ENCODE data around the gene GNAQ. TPM values are rescaled to one million over a fixed set of nuclear protein-coding genes. Genes with fewer than 3 reads are reported as not detected.

Gene GNAQ
- total RNA-seq, 1 donor from 2014 or later = 172 TPM

GRCh38 chr9:77830618-77831285 is 200.9 kb downstream of the GNAQ start:
- no peak for FAIRE-seq
- no peak for DNase-seq (ENCODE audit: low spot score in 2 of 2)

- FAIRE-seq (no peak), DNase-seq (ENCODE audit: low spot score in 2 of 2) (no peak)
Measured at GRCh38 chr9:77829420-77829819, 202.2 kb downstream of the GNAQ start.

- no peak for FAIRE-seq
- no peak for DNase-seq (ENCODE audit: low spot score in 2 of 2)
Measured at GRCh38 chr9:77827104-77827784, 204.4 kb downstream of the GNAQ start.

GRCh38 chr9:77826621-77827020 is 205.0 kb downstream of the GNAQ start:
- no peak for FAIRE-seq
- no peak for DNase-seq (ENCODE audit: low spot score in 2 of 2)

- FAIRE-seq = no peak
- no peak for DNase-seq (ENCODE audit: low spot score in 2 of 2)
Measured at GRCh38 chr9:77826116-77826515, 205.5 kb downstream of the GNAQ start.

GRCh38 chr9:77825361-77825760 is 206.2 kb downstream of the GNAQ start:
- FAIRE-seq (no peak), DNase-seq (ENCODE audit: low spot score in 2 of 2) (no peak)

- DNase-seq (ENCODE audit: low spot score in 2 of 2) = no peak
- no peak for FAIRE-seq
Measured at GRCh38 chr9:77820293-77820954, 211.2 kb downstream of the GNAQ start.

- no peak for FAIRE-seq
- DNase-seq (ENCODE audit: low spot score in 2 of 2) = no peak
Measured at GRCh38 chr9:77819657-77820056, 212.0 kb downstream of the GNAQ start.

GRCh38 chr9:77817590-77818311 is 213.9 kb downstream of the GNAQ start:
- DNase-seq (ENCODE audit: low spot score in 2 of 2) = no peak
- no peak for FAIRE-seq

GRCh38 chr9:77816641-77817341 is 214.8 kb downstream of the GNAQ start:
- no peak for FAIRE-seq

GRCh38 chr9:77815260-77815659 is 216.4 kb downstream of the GNAQ start:
- no peak for DNase-seq (ENCODE audit: low spot score in 2 of 2)
- FAIRE-seq = no peak

More at GRCh38 chr9:77816641-77817341, 214.8 kb downstream of the GNAQ start:
- no peak for DNase-seq (ENCODE audit: low spot score in 2 of 2)

- FAIRE-seq (no peak), DNase-seq (ENCODE audit: low spot score in 2 of 2) (no peak)
Measured at GRCh38 chr9:77811832-77812231, 219.8 kb downstream of the GNAQ start.

GRCh38 chr9:77810637-77811119 is 220.9 kb downstream of the GNAQ start:
- no peak for DNase-seq (ENCODE audit: low spot score in 2 of 2)
- no peak for FAIRE-seq

- DNase-seq (ENCODE audit: low spot score in 2 of 2) = no peak
- no peak for FAIRE-seq
Measured at GRCh38 chr9:77810047-77810446, 221.6 kb downstream of the GNAQ start.

GRCh38 chr9:77809552-77809951 is 222.1 kb downstream of the GNAQ start:
- DNase-seq (ENCODE audit: low spot score in 2 of 2) (no peak), FAIRE-seq (no peak)

- no peak for FAIRE-seq
- no peak for DNase-seq (ENCODE audit: low spot score in 2 of 2)
Measured at GRCh38 chr9:77808751-77809081, 222.9 kb downstream of the GNAQ start.

- FAIRE-seq (no peak), DNase-seq (ENCODE audit: low spot score in 2 of 2) (no peak)
Measured at GRCh38 chr9:77807846-77808750, 223.5 kb downstream of the GNAQ start.

- FAIRE-seq = no peak
- no peak for DNase-seq (ENCODE audit: low spot score in 2 of 2)
Measured at GRCh38 chr9:77807281-77807683, 224.3 kb downstream of the GNAQ start.

GRCh38 chr9:77806741-77807140 is 224.9 kb downstream of the GNAQ start:
- no peak for DNase-seq (ENCODE audit: low spot score in 2 of 2)
- no peak for FAIRE-seq
